GM18909 (cell line): ENCODE data around the gene RBM11.

Source experiments
- ATAC-seq: cut with Tn5 transposase; IDR thresholded peaks from one replicate; pipeline ENCODE4 v1.9.1; 2021; ENCODE audit warnings: mild to moderate bottlenecking; ENCODE audit not compliant: unreplicated experiment, poor library complexity

Gene RBM11

DNA sequence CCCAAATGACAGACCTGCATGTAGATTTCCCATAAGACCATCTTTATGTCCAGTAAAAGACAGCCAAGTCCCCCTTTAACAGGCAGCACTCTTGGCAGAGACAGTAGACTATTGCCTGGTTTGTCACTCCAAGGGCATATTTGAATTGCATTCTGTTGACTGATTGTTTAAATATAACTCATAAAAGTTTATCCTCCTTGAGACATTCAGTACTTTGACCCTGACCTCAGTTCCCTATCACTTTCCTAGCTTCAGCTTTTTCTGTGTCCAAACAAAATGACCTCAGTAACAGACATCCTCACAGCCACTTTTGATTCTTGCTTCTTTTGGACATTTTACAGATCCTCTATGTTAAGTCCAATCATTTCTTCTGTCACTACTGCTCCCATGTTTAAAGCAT, 51.1 kb downstream of the RBM11 start:
- no peak for ATAC-seq

DNA sequence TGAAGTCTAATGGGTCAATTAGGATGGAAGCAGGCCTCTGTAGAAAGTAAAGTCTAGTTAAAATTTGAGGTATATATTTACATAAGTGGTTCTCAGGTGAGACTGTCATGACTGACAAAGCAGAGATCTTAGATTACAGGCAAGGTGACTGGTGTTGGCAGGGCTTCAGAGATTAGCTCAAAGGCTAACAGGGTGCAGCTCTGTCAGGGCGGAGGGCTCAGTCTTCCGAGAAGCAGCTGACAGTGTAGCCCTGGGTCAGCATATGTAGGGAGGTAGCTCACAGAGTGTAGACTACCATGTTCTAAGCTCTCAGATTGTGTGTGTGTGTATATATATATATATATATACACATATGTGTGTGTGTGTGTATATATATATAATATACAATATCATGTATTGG, 54.7 kb downstream of the RBM11 start:
- no peak for ATAC-seq

DNA sequence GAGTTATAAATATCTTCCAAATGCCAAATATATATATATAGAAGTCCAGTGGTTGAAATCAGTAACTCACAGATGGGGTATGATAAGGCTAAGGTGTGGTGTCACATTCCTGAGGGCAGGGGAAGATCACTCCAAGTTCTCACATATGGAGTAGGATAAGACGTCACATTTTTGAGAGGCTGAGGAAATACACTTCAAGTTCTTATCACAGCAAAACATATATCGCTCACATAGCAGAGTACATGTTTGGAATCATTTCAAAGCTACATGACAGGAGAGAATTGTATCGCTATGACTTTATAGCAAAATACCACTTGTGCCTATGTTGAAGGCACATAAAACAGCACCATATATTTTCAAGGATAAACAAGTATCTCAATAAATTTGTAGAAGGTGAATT, 55.1 kb downstream of the RBM11 start:
- ATAC-seq: no peak

DNA sequence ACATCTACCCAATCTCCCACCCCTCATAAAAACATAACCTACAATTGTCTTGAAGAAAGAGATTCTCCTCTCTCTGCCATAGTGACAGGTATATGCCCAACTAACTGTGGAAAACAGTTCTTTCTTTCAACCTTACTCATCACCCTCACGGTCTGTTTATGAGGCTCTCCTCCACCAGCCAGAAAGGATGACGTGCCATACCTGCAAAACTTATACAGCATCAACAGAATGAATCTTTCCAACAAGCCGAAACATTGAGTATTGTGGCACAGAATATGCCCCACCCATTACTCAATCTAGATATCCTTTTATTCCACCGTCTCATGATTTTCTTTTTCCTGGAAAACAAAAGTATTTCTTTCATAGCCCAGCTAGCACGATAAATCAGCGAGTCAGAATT, 55.7 kb downstream of the RBM11 start:
- ATAC-seq: no peak

DNA sequence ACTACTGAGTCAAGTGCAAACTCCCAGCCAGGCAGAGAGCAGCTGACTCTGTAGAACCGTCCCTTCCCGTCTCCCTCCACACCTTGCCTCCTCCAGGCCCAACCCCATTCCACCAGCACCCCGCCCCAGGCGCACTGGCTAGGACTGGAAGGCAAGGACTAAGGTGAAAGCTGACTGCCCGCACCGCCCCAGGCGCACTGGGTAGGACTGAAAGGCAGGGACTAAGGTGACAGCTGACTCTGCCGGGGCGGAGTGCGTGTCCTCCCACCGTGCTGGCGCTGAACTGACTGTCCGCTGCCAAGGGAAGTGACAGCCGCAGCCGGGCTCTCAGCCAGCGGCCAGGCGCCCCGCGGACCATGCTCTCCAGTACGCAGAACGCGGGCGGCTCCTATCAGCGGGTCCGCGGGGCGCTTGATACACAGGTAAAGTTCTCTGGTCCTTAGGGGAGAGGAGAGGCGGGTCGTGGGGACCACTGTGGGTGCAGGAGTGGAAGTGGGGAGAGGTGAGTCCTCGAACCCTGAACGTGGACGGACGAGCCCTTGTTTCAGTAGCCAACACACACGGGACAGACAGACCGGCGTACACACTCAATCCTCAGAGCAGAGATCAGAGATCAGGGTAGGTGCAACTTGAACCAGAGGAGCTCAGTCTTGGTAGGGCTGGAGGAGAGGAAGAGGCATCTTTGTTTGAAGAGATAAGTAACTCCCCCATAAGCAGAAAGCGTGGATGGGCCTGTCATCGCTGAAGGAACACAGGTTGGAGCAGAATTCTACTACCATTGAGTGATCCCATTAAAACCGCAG, 58.0 kb downstream of the RBM11 start:
- no peak for ATAC-seq

DNA sequence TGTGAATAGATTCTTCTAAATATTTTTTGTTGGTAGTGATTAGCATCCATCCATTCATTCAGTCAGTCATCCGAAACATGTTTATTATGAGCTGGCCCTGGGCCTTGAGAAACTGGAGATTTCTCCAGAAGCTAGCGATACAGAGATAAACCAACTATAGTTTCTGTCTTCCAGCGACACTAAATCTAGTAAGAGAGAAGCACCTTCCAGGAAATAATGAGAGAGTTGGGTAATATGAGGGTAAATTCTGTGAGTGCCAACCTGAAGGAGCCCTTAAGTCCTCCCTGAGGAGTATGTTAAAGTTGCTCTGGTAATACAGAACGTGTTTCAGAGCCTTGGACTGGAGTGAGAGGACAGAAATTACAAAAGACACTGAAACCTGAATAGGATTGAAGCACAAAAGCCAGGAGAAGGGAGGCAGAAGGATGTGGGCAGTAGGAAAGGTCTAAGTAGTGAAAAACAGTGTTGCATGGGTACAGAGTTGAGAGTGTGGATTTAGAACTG, 59.8 kb downstream of the RBM11 start:
- no peak for ATAC-seq
